Measurements from ENCODE around the gene NEURL1B.
"Not testable (repeated sequence)": the region's sequence is repeated elsewhere in the genome, so short reads cannot be mapped to it uniquely, and the experiment has no call there.

The NEURL1B gene

DNA sequence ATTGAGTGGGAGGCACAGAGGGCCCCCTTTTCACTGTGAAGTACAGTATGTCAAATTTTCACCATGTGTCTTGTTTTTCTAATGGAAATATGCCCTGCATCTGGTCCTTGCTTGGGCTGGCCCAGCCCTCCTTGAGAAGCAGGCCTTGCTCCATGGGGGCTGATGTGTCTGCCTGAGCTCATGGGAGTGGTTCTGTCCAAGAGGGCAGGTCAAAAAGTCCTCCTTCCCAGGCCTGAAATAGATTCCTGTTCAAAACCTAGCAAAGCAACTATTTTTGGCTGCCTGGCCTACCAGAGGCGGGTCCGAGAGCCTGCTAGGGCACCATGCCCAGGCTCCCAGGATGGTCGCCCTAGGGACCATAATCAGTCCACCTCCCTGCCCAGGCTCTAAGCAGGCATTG lies 40.5 kb upstream of the NEURL1B start:
- in situ Hi-C loops (cut with MboI; ENCODE audit: low pct_unique_long_range_greater_than_20kb, low sequenced_read_pairs, unreplicated experiment) = no loop called here
- no peak for DNase-seq (ENCODE audit: low spot score)

DNA sequence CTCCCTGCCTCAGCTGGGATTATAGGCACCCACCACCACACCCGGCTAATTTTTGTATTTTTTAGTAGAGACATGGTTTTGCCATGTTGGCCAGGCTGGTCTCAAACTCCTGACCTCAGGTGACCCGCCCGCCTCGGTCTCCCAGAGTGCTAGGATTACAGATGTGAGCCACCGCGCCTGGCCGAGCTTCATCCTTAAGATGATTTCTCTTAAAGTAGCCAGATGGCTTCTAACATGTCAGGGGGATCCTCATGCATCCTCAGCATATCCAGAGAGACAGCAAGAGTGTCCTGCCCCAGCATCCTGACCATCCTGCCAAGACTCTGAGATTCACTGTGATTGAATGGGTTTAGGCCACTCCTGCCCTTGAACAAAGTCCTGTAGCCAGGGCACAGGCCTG lies 39.5 kb upstream of the NEURL1B start:
- DNase-seq (ENCODE audit: low spot score); in situ Hi-C loops (cut with MboI; ENCODE audit: low pct_unique_long_range_greater_than_20kb, low sequenced_read_pairs, unreplicated experiment): not testable (repeated sequence)

More for the DNA sequence above, 40.5 kb upstream of the NEURL1B start:
- TF ChIP-seq, protein P1, sequence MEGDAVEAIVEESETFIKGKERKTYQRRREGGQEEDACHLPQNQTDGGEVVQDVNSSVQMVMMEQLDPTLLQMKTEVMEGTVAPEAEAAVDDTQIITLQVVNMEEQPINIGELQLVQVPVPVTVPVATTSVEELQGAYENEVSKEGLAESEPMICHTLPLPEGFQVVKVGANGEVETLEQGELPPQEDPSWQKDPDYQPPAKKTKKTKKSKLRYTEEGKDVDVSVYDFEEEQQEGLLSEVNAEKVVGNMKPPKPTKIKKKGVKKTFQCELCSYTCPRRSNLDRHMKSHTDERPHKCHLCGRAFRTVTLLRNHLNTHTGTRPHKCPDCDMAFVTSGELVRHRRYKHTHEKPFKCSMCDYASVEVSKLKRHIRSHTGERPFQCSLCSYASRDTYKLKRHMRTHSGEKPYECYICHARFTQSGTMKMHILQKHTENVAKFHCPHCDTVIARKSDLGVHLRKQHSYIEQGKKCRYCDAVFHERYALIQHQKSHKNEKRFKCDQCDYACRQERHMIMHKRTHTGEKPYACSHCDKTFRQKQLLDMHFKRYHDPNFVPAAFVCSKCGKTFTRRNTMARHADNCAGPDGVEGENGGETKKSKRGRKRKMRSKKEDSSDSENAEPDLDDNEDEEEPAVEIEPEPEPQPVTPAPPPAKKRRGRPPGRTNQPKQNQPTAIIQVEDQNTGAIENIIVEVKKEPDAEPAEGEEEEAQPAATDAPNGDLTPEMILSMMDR (IDR thresholded peaks at IDR 0.05; ENCODE audit: extremely low read depth, insufficient read depth, missing control alignments) = no peak

DNA sequence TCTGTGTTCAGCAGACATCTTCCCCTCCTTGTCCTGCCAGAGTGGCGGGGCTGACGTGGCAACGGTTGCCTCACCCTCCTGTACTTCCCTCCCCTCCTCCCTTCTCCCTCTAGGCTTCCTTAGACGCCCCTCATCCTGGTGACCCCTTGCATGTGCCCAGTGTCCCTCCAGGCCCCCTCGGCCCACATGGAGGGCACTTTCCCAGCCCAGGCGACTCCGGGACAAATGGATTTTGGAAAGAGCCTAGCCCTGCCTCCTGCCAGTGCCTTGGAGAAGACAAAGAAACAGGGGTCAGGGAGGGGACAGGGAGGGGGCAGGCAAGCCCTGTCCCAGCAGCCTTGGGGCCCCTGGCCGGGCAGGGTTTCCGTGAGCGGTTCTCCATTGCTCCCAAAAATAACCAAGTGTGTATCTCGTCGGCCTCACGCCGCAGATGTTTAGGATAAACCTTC lies 38.3 kb upstream of the NEURL1B start:
- no peak for DNase-seq (ENCODE audit: low spot score)
- TF ChIP-seq, protein P1 (IDR thresholded peaks at IDR 0.05; ENCODE audit: extremely low read depth, insufficient read depth, missing control alignments) = no peak
- in situ Hi-C loops (cut with MboI; ENCODE audit: low pct_unique_long_range_greater_than_20kb, low sequenced_read_pairs, unreplicated experiment) = no loop called here

DNA sequence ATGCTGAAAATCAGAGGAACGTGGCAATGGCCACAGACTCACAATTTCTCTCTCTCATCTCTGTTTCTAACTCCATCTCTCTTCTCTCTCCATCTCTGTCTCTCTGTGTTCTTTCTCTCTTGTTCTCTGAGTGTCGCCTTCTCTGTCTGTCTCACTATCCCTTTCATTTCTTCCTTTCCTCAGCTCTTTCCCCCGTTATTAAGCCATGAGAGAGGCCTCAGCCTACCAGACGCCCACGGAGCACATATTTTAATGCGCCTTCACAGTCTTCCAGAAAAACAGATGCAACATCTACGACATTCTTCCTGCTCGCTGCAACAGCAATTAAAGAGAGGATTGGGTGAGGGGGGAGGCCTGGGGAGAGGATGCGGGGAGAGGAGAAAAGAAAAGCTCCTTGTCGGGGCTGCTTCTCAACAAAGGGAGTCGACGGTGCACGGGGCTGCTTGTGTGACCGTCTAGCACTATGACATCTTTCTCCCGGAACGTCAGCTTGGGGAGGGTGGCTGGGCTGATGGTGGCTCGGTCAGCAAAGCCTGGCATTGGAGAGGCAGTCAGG lies 37.7 kb upstream of the NEURL1B start:
- DNase-seq (ENCODE audit: low spot score) = no peak
- TF ChIP-seq, protein P1 (IDR thresholded peaks at IDR 0.05; ENCODE audit: extremely low read depth, insufficient read depth, missing control alignments) = no peak
- in situ Hi-C loops (cut with MboI; ENCODE audit: low pct_unique_long_range_greater_than_20kb, low sequenced_read_pairs, unreplicated experiment) = no loop called here

DNA sequence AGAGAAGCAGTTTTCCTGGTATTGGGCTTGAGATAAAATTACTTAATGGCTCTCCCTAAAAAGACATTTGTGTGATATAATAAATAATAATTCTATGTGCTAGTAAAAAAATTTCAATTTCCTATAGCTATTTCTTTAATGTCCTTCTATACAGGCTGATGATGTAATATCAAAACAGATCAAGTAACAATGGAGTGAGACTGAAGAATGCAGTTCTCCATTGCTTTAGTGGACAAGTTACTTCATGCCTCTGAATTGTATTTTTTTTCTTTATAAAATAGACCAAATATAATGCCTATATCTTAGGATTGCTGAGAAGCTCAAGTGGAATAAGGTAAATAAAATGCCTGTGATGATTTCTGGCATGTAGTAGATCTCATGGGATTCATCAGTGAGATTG lies 35.6 kb upstream of the NEURL1B start:
- in situ Hi-C loops (cut with MboI; ENCODE audit: low pct_unique_long_range_greater_than_20kb, low sequenced_read_pairs, unreplicated experiment) = no loop called here
- no peak for DNase-seq (ENCODE audit: low spot score)
- TF ChIP-seq, protein P1 (IDR thresholded peaks at IDR 0.05; ENCODE audit: extremely low read depth, insufficient read depth, missing control alignments) = no peak

DNA sequence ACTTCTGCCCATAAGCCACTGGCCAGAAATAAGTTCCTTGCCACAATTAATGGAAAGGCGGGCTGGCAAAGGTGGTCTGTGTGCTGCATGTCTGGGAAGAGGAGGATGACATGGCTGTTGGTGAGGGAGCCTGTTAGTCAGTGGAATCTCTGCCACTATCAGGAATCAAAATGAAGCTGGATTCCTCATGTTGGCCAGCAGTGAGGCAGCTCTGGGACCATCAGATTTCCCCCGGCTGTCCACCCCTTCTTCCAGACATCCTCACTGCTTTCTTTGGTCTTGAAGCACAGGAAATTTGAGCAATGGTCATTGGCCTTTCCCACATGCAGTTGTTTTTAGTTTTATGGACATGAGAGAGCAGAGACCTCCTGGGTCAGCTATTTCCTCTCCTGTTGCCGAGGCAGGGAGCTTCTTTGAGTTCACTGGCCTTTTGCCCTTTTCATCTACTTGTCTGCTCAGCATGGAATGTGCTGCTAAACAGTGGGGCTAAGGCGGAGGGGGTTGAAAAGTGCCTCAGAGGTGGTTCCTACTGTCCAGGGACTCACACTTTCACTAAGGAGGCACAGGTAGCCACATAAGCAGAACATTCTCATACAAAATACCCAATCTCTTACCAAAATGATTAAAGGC lies 34.8 kb upstream of the NEURL1B start:
- TF ChIP-seq, protein P1 (IDR thresholded peaks at IDR 0.05; ENCODE audit: extremely low read depth, insufficient read depth, missing control alignments) = no peak
- in situ Hi-C loops (cut with MboI; ENCODE audit: low pct_unique_long_range_greater_than_20kb, low sequenced_read_pairs, unreplicated experiment) = no loop called here
- no peak for DNase-seq (ENCODE audit: low spot score)

DNA sequence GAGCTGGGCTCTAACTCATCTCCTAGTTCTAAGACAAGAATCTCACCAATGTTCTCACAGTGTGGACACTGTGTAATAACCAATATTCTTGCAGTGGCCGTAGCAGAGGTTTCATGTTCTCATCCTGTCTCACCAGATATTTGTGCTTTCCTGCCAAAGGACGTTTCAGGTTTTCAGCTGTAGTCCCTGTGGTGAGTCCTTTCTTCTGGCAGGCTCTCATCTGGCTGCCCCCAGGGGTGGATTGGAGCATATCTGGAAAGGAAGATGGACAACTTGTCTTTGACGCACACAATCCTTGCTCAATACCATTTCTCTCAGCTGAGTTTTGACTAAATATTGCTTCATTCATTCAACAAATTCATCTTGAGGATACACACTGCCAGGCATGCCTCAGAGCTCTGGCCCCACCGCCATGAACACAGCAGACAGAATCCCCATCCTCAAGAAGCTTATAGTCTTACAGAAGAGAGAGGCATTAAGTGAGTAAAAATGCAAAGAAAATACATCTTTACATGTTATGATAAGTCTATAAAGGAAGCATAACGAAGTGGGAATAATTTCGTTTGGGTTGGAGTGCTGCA lies 33.8 kb upstream of the NEURL1B start:
- TF ChIP-seq, protein P1 (IDR thresholded peaks at IDR 0.05; ENCODE audit: extremely low read depth, insufficient read depth, missing control alignments) = no peak
- DNase-seq (ENCODE audit: low spot score) = no peak
- in situ Hi-C loops (cut with MboI; ENCODE audit: low pct_unique_long_range_greater_than_20kb, low sequenced_read_pairs, unreplicated experiment) = no loop called here
